ENCODE measurements around the gene PTX3.

PTX3 gene

DNA sequence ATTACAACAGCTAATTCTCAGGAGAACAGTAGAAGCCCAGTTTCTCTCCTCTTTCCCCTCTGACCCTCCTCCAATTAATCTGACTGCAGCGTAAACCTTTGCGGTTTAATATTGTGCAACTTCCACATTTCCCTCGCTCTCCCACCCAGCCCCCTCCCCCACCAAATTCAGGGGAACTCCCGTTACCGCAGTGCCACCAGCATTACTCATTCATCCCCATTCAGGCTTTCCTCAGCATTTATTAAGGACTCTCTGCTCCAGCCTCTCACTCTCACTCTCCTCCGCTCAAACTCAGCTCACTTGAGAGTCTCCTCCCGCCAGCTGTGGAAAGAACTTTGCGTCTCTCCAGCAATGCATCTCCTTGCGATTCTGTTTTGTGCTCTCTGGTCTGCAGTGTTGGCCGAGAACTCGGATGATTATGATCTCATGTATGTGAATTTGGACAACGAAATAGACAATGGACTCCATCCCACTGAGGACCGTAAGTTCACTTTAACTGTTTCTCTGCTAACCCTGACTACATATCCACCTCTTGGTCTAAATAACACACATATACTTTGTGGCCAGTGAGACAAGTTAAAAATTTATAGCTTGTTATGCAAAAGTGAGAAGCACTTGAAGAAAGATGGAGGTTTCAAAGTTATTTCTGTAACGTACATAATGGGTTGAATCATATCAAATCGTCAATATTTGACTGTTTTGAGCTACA lies at the start of gene PTX3:
Gene PTX3 (plus strand): TSS at position 268 of the 709 bp plus-strand sequence. CDS start 84 bp downstream, at position 352.
- DNase-seq (ENCODE audit: low read depth, low spot score) = no peak

DNA sequence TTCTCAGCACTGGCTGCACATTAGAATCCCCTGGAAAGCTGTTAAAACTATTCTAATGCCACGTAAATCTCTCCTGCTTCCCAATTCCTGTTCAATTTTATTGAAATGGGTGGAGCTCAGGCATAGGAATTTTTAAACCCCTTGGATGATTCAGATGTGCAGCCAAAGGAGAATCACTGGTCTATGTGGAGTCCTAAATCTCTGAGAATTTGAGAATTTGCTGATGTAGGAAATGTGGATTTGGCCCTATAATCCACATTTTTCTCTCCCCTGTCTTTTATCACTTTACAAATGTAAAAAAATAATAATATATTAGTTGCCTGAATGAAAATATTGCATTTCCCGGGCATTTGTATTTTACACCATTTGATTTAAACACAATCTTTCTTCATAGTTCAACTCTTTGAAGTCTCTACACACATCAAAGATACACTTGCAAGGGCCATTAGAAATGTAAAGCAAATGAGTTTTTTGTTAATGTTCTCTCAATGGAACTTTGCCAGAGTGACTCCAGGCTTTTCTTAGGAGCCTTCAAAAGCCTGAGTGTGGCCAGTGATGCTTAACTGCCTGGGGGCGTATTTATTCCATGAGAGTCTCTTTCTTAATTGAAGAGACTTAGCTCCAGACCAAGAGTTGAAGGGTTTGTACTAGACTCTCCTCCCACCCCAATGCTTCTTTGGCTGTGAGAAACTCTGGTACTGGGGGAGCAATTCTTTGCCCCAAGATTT lies 48.8 kb upstream of the PTX3 start:
- DNase-seq (ENCODE audit: low read depth, low spot score) = no peak

DNA sequence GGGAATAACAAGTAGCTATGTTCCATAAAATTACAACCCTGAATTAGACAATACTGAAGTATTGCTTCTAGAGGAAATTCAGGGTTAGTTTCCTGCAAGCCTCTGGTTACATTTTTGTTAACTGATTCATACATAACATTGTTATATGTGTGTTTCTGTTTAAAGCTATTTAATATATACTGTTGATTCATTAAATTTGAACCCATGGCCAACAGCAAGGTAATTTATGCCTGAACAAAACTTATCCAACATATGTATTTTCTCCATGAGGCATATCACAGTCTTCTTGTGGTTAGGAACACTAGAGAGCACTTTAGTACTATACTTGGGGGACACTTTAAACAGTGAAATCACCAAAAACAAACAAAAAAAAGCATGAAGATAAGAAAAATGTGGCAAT lies 47.7 kb upstream of the PTX3 start:
- DNase-seq (ENCODE audit: low read depth, low spot score) = no peak

DNA sequence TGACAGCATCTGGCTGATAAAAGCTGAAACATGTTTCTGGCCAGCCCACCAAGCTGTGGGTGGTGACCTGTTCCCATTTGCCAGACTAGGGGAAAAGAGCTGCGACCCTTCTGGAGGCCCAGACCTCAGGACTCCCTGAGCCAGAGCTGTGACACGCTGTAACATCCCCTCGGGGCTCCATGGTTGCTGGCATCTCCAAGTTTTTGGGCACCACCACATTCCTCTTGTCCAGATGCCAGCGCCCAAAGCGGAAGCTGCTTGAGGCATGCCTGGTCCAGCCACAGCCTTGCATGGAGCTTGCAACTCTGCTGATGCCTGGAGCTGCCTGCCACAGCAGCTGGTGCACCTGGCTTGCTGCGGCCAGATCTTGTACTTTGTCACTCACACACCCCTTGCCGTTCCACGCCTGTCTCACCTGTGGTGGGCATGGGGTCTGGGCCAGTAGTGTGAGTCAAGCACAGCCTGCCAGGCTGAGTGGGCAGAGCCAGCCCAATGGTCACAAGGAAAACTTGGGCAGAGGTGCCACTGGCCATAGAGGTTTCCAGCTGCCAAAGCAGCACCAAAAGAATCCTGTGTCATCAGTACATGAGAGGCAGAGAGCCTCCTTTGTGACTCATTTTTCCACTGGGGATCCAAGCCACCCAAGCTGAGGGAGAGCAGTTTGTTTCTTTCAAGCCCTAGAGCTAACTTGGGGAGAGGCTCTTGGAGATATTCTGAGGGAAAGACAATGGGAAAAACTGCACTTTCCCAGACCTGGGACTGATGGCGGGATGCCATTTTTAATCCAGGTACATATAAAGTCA lies 45.7 kb upstream of the PTX3 start:
- no peak for DNase-seq (ENCODE audit: low read depth, low spot score)

DNA sequence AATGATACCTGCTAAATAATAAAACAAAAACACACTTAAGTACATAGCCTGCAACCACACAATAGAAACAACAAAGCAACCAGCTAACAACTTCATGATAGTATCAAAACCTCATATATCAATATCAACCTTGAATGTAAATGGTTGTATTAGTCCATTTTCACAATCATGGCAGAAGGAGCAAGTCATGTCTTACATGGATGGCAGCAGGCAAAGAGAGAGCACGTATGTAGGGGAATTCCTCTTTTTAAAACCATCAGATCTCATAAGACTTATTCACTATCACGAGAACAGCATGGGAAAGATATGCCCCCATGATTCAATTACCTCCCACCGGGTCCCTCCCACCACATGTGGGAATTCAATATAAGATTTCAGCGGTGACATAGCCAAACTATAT lies 44.5 kb upstream of the PTX3 start:
- no peak for DNase-seq (ENCODE audit: low read depth, low spot score)

DNA sequence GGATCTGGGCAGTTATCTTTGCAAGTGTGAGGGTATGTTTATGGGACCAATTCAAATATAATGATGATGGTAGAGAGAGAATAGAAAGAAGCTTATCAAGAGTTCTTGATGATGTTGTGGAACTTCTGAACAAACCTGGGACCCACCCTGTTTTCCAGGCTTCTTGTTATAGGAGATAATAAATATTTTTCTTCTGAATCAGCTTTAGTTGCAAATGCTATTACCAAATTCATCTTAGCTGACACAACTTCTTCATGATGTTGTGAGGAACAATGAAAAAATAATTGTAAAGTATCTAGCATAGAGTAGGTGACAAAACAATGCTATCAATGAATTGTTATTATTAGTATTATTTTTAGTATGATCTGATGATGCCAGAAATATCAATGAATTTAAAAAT lies 43.5 kb upstream of the PTX3 start:
- no peak for DNase-seq (ENCODE audit: low read depth, low spot score)

DNA sequence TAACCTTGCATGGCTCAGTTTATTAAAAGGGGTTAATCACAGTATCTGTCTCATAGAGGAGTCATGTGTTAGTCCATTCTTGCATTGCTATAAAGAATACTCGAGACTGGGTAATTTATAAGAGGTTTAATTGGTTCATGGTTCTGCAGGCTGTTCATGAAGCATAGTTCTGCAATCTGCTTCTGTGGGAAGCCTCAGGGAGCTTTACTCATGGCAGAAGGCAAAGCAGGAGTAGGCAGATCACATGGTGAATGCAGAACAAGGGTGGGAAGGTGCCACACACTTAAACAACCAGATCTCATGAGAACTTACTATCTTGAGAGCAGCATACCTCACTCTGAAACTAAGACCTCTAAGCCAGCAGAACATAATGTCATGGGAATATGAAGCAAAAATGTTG lies 42.2 kb upstream of the PTX3 start:
- no peak for DNase-seq (ENCODE audit: low read depth, low spot score)

DNA sequence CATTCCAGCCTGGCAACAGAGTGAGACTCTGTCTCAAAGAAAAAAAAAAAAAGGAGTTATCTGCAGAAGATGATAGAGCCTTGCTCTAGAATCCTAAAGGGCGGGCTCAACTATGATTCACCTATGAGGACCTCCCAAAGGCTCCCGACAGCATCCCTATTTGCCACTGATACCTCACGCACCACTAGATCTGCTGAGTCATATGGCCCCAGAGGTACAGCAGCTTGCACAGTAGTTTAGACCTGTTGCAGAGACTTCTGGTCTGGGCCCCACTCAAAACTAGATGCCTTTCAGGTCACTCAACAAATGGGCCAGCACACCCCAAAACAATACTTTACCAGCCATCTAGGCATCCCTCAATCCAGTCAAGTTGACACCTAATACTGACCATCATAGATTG lies 38.1 kb upstream of the PTX3 start:
- no peak for DNase-seq (ENCODE audit: low read depth, low spot score)

DNA sequence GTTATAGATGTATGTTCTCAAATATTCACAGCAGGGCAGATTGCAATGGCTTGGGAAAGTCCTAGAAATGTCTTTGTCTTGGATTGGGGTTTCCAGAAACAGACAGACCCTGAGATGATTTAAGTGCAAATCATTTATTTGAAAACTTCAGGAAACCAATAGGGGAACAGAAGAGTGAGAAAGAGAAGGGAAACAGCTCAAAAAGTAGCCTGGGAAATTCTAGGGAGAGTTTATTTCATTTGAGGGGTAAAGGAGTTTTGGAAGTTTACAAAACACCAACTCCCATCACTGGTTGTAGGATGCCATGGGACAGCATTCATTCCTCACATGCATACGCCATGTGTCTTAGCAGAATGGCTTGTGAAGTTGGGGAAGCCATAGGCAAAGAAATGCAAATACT lies 32.3 kb upstream of the PTX3 start:
- DNase-seq (ENCODE audit: low read depth, low spot score) = no peak

DNA sequence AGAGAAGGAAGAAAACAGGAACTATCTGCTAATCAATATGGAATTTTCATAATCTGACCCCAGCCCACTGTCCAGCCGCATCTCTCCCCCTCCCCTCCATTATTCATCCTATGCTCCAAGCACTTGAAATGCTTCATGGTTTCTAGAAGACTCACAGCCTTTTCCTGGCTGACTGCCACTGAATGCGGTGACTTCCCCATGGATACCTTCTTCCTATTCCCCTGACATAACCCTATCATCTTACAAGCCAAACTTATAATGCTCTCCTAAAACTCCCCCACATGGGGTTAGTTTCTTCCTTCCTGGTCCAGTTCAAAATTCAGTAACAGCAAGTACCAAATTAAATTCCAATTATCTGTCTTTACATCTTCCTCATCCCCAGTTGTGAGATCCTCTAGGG lies 31.2 kb upstream of the PTX3 start:
- DNase-seq (ENCODE audit: low read depth, low spot score) = no peak

DNA sequence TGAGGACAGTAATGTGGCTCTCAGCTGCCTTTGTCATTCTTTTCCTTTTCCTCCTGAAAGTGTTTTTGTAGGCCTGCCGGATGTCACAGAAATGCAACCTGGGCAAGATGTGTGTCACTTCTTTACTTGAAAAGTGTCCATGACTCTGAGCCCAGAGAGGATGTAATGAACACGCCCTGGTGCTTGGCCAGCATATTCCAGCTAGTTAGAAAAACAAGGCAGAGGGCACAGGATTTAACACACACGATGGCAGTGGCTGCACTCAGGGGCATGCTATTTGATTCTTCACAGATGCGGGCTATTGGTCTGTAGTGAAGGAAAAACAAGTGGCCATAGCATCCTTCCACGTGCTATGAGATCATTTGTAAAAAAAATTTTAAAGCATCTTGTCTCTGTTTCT lies 30.3 kb upstream of the PTX3 start:
- no peak for DNase-seq (ENCODE audit: low read depth, low spot score)

DNA sequence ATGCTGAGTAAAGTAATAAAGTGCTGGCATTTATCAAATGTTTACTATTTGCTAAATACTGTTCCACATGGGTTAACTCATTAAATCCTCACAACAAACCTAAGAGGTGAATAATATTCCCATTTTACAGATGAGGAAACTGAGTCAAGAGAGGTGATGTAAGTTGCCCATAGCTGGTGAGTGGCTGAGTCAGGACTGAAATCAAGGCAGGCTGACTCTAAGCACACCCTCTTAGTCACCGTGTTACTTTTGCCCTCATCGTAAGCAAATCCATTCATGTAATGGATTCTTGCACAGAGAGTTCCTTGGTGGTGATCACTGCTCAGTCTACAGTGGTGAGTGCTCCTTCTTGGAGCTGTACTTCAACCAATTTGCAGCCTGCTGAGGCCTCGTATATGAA lies 28.9 kb upstream of the PTX3 start:
- no peak for DNase-seq (ENCODE audit: low read depth, low spot score)

DNA sequence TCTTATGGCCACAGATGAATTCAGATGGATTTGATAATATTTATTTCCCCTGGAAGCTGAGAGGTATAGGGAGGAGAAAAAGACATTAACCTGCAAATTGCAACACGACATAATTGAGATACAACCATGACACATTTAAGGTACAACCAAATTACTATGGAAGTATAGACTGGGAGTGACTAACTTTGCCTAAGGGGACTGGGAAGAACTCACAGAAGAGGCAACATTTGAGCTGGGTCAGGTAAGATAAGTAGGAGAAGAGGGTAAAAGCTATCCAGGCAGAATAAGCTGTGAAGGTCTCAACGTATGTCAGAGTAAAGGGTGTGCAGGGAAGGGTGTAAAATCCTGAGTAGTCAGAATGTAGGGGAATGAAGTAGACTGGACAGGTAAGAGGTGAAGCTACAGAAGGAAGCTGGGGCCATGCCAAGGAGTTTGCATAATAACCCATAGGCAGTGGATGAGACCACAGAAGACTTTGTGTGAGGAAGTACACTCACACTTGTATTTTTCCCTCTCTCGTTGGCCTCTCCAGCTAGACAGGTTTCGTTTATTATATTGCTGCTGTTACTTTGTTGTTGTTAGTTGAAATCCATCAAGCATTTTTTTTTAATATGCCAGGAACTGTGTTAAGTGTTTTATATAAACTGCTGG lies 28.0 kb upstream of the PTX3 start:
- DNase-seq (ENCODE audit: low read depth, low spot score) = no peak

DNA sequence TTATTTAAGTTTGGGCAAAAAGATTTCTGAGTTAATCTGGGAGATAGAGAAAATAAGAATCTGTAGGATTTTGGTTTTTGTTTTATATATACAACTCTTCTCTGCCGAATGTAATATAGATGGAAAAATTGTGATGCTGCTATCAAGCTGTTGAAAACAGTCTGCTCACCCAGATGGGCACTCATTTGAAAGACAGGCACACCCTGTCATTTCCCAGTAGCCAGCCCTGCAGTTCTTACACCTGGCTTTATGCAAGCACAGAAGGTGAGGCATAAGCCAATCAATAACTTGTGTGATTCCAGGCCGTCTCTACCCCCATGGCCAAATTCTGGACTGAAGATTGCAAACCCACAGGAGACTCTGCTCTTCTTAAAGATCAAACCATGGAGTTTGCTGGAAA lies 27.1 kb upstream of the PTX3 start:
- no peak for DNase-seq (ENCODE audit: low read depth, low spot score)

DNA sequence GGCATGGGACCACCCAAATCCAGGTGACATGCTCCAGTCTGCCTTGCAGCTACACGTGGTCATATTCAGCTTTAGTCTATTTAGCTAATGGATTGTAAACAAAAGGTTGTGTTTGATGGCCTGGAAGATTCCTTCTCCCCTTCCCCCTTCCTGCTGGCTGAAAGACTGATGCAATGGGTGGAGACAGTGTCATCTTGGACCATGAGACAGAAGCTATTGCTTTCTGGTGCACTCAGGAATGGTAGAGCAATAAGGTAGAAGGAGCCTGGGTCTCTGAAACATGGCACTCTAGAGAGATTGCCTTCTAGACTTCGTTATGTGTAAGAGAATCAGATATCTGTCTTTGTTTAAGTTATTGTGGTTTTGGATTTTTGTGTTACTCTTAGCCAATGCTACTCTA lies 25.7 kb upstream of the PTX3 start:
- DNase-seq (ENCODE audit: low read depth, low spot score) = no peak

DNA sequence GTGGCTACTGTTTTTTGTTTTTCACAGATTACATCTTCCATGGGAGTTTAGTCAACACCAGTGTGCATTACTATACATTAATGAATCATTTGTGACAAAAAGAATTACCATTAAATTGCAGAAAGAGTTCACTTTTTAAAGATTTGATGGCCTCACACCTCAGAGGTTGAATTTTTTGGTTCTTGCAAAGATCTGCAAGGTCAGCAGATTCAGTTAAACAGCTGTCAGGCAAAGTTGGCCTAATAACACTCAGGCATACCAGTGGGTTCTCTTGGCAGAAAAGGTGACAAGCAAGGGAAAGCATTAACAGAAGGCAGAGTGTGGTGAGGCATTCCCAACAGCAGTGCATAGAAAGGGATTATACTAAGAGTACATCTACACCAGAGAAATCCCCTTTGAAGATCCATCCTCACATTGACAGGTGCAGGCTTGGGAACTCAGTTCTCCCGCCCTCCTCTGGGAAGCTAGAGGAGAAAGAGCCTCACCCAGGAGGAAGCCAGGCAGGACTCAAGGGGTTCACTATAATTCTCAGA lies 24.3 kb upstream of the PTX3 start:
- DNase-seq (ENCODE audit: low read depth, low spot score) = no peak

DNA sequence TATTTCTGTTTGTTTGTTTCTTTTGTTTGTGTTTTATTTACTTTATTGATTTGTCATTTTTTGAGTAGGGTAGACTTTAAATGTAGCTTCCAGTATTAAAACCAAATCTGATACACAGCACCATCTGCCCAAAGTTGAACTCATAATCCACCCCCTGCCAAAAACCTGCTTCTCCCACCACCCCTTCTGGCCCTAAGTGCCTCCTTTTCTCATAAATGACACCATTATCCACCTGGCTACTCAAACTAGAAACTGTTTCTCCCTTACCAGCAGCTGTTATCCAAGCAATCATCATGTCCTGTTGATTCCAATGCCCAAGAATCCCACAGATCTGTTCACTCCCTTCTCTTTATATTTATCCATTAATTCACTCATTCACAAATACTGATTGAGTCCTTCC lies 21.8 kb upstream of the PTX3 start:
- DNase-seq (ENCODE audit: low read depth, low spot score) = no peak

DNA sequence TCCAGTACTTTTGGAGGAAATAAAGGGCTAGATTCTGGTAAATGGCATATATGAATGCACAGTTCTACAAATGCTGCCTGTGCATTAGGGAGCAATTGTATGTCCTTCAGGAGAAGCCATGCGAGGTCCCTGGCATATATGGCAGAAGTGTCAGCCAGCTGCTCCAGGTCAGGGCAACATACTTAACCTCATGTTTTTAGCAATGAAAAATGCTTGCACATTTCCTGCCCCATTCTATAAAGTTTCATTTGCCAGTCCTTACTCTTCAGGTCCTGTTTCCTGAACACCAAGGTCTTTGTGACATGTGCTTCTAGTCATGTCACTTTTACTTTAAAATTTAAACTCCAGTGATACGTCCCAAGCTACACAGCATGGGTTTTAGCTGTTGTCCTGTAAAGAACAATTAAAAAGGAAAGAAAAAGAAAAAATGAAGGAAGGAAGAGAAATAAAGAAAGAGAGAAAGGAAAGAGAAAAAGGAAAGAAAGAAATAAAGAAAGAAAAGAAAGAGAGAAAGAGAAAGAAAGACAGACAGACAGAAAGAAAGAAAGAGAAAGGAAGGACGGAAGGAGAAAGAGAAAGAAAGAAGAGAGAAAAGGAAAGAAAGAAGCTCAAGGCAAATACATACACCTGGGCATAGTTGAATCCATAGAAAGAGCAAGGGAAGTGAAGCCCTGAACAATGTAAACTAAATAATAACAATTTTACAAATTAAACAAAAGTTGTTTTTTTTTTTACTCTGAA lies 20.1 kb upstream of the PTX3 start:
- no peak for DNase-seq (ENCODE audit: low read depth, low spot score)

DNA sequence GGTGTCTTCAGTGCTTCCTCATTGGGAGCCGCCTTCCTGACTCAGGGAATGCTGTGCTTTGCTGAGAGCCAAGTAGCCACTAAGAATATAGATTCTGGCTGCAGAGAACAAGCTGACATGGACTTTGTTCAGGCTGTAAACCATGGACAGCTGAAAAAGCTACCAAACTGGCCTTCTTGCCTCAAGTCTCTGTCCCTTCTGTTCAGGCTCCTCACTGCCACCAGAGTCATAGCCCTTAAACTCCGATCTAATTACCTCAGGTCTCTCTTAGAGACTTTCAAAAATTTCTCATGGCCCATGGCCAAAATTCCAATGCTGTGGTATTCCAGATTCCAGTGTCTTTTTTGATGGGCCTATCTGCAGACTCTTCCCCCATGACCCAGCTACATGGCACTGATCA lies 19.4 kb upstream of the PTX3 start:
- DNase-seq (ENCODE audit: low read depth, low spot score) = no peak

DNA sequence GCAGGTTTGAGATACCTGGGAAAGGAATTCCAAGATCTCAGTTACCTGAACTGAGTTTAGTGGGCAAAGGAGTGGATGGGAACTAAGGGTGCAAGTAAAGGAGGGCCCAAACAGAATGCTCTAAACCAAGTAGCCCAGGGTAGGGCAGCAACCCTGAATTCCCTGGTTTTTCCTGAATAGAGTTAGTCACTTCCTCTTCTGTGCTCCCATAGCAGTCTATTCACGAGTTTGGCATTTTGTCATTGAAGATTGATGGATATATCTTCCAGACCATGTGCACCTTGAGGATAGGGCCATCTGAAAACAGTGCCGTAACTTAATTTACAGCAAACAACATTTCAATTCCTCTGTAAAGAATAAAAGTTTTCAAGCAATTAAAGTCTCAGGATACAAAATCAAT lies 18.5 kb upstream of the PTX3 start:
- DNase-seq (ENCODE audit: low read depth, low spot score) = no peak

DNA sequence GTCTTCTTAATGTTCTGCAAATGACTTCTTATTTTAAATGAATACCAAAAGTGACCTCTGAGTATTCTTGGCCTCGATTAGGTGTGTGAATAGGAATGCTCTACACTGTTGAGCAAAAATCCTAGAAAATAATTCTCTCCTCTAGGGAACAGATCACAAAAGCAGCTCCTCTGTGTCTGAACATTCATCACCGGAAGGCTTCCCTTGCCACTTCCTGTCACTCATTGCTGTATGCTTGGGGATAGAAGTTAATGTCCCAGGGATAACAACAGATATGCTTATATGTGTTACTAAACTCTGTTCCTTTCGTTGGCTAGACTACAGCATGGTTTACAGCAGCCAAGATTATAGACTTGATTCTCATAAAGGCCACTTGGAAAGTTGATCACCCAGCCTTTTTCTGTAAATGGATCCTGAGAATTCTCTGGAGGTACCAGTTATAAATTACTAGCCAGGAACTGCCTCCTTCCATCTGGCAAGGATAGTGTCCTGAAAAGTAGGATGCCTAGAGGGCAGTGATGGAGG lies 16.0 kb upstream of the PTX3 start:
- no peak for DNase-seq (ENCODE audit: low read depth, low spot score)
